ENCODE results near the gene NT5C3B.

Gene NT5C3B

GRCh38 chr17:41813699-41814124 lies 22.3 kb downstream of the NT5C3B start:
- H3K27me3 ChIP-seq (ENCODE audit: insufficient read depth, low read length, poor library complexity, severe bottlenecking), result no peaks in the 10 kb centered on the region
- H3K36me3 ChIP-seq (ENCODE audit: insufficient read depth, low read length), result no peaks in the 10 kb centered on the region
- H3K4me2 ChIP-seq (ENCODE audit: low read depth, low read length, poor library complexity, severe bottlenecking), result peak overlapping the region; percentile 99
- H2AFZ ChIP-seq (ENCODE audit: low read length), result no peak overlapping the region
- H3K9me2 ChIP-seq (replicated peaks; ENCODE audit: low read depth, low read length), result no peaks in the 10 kb centered on the region
- no peaks in the 10 kb centered on the region for H4K20me1 ChIP-seq (ENCODE audit: insufficient read depth, low read length, poor library complexity, severe bottlenecking)
- H3K9me3 ChIP-seq (ENCODE audit: insufficient read depth, low read depth, low read length), result no peaks in the 10 kb centered on the region
- H3K4me3 ChIP-seq (ENCODE audit: low read length, poor library complexity, severe bottlenecking), result peak overlapping the region; percentile 83
- peaks cover 32% of the 10 kb centered on the region for H3K4me1 ChIP-seq (ENCODE audit: insufficient read depth, low read length, poor library complexity, severe bottlenecking)
- no peaks in the 10 kb centered on the region for H3F3A ChIP-seq (ENCODE audit: low read depth)
- no peak for TF ChIP-seq CTCF (conservative IDR thresholded peaks at IDR 0.05; ENCODE audit: low read length)
- TF ChIP-seq EZH2phosphoT487 (IDR thresholded peaks at IDR 0.05; ENCODE audit: borderline replicate concordance), result no peak
- H3K79me2 ChIP-seq (ENCODE audit: insufficient read depth, low read length), result peaks cover 11% of the 10 kb centered on the region
- H3K9ac ChIP-seq (ENCODE audit: low read depth, low read length, poor library complexity, severe bottlenecking), result no peak overlapping the region

DNA sequence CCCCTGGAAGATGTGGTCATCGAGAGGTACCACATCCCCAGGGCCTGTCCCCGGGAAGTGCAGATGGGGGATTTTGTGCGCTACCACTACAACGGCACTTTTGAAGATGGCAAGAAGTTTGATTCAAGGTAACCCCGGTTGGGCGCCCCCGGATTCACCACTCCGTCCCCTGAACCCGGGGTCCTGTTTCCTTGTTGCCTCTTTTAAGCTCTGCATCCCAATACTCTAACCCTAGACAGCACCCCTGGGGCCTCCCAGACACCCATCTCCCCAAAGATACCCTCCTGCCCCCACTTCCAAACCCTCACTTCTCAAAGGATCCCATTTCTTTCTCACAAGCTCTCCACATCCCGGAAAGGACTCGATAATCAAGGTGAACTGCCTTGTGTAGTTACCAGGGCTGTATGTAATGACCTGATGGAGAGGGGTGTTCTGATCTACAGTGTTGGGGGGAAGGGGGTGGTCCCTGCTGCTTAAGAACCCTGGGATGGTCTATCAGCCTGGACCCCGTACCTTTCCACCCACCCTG lies 22.8 kb downstream of the NT5C3B start:
- Histone ChIP-seq H3K9me3 (ENCODE audit: insufficient read depth, low read depth, low read length) (no peaks in the 10 kb centered on the region), H3K4me2 (ENCODE audit: low read depth, low read length, poor library complexity, severe bottlenecking) (peak overlapping the region; percentile 99), H3K9me2 (replicated peaks; ENCODE audit: low read depth, low read length) (no peaks in the 10 kb centered on the region), H3K9ac (ENCODE audit: low read depth, low read length, poor library complexity, severe bottlenecking) (peak overlapping the region; percentile 75), H3K79me2 (ENCODE audit: insufficient read depth, low read length) (peaks cover 11% of the 10 kb centered on the region), H3K27me3 (ENCODE audit: insufficient read depth, low read length, poor library complexity, severe bottlenecking) (no peaks in the 10 kb centered on the region), H3K4me1 (ENCODE audit: insufficient read depth, low read length, poor library complexity, severe bottlenecking) (peaks cover 32% of the 10 kb centered on the region), H4K20me1 (ENCODE audit: insufficient read depth, low read length, poor library complexity, severe bottlenecking) (no peaks in the 10 kb centered on the region), H3K36me3 (ENCODE audit: insufficient read depth, low read length) (no peaks in the 10 kb centered on the region), H3F3A (ENCODE audit: low read depth) (no peaks in the 10 kb centered on the region), H2AFZ (ENCODE audit: low read length) (no peak overlapping the region), H3K4me3 (ENCODE audit: low read length, poor library complexity, severe bottlenecking) (peak overlapping the region; percentile 83)
- TF ChIP-seq CTCF (conservative IDR thresholded peaks at IDR 0.05; ENCODE audit: low read length), result no peak
- no peak for TF ChIP-seq EZH2phosphoT487 (IDR thresholded peaks at IDR 0.05; ENCODE audit: borderline replicate concordance)

DNA sequence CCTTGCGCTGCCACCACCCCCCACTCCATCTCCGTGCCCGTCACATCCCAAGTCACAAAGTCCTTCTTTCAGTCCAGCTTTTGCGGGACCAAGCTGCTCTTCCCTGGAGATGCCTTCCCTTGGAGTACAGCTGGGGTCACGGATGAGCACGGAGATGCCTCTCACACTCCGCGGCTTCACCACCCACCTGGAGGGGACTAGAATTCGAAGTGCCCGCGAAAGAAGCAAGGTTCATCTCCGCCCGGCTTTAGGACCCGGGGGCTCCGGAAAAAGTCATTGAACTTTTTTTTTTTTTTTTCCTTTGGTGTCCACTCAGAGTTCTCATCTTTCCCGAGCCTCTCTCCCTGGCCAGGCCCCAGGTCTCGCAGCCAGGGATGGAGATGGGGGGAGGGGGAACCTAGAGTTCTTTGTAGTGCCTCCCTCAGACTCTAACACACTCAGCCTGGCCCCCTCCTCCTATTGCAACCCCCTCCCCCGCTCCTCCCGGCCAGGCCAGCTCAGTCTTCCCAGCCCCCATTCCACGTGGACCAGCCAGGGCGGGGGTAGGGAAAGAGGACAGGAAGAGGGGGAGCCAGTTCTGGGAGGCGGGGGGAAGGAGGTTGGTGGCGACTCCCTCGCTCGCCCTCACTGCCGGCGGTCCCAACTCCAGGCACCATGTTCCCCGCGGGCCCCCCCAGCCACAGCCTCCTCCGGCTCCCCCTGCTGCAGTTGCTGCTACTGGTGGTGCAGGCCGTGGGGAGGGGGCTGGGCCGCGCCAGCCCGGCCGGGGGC lies 23.5 kb downstream of the NT5C3B start, which contains the start of gene FKBP10:
Gene FKBP10, plus strand, starts transcription at position 624 of the 771 bp plus-strand sequence. Its CDS starts 31 bp downstream, at position 655.
- Histone ChIP-seq H3F3A (ENCODE audit: low read depth) (no peaks in the 10 kb centered on the region), H3K36me3 (ENCODE audit: insufficient read depth, low read length) (no peaks in the 10 kb centered on the region), H4K20me1 (ENCODE audit: insufficient read depth, low read length, poor library complexity, severe bottlenecking) (no peaks in the 10 kb centered on the region), H2AFZ (ENCODE audit: low read length) (peak within 1 kb of the TSS; percentile 96), H3K4me3 (ENCODE audit: low read length, poor library complexity, severe bottlenecking) (peak within 1 kb of the TSS; percentile 83), H3K9me3 (ENCODE audit: insufficient read depth, low read depth, low read length) (no peaks in the 10 kb centered on the region), H3K4me1 (ENCODE audit: insufficient read depth, low read length, poor library complexity, severe bottlenecking) (peaks cover 32% of the 10 kb centered on the region), H3K9ac (ENCODE audit: low read depth, low read length, poor library complexity, severe bottlenecking) (peak within 1 kb of the TSS; percentile 75), H3K79me2 (ENCODE audit: insufficient read depth, low read length) (peaks cover 11% of the 10 kb centered on the region), H3K27me3 (ENCODE audit: insufficient read depth, low read length, poor library complexity, severe bottlenecking) (no peaks in the 10 kb centered on the region), H3K4me2 (ENCODE audit: low read depth, low read length, poor library complexity, severe bottlenecking) (peak within 1 kb of the TSS; percentile 99), H3K9me2 (replicated peaks; ENCODE audit: low read depth, low read length) (no peaks in the 10 kb centered on the region)
- no peak for TF ChIP-seq EZH2phosphoT487 (IDR thresholded peaks at IDR 0.05; ENCODE audit: borderline replicate concordance)
- TF ChIP-seq CTCF (conservative IDR thresholded peaks at IDR 0.05; ENCODE audit: low read length), result no peak
